HEK293 (cell line): ENCODE data around the gene FRMD6.

Source experiments
- CTCF ChIA-PET: fragments of 350-600 bp; formaldehyde crosslinking; extraction: SDS; loops from one replicate; lab custom pipeline; 2021; ENCODE audit warnings: antibody characterized with exemption; lab: Yijun Ruan, JAX
- POLR2A ChIA-PET: fragments of 300-600 bp; formaldehyde crosslinking; extraction: SDS; loops from one replicate; lab custom pipeline; 2020; ENCODE audit warnings: antibody characterized with exemption, inconsistent platforms; lab: Yijun Ruan, JAX
- H3K27ac ChIP-seq: fragments of 200-500 bp; sonication (Bioruptor generic); 2 replicates; pipeline ENCODE4 v1.5.1; 2014; ENCODE audit warnings: low read depth, low read length, control low read depth, inconsistent platforms; ENCODE audit errors: extremely low read depth
- H3K36me3 ChIP-seq, 2 experiments: fragments of 200-500 bp in 1 of 2; sonication (Bioruptor generic) in 1 of 2; 1 replicate in 1 of 2; 2 replicates in 1 of 2; pipeline ENCODE4 v1.5.1; 2014 to 2017; ENCODE audit warnings: inconsistent platforms in 2 of 2, low read length in 2 of 2; ENCODE audit not compliant: control insufficient read depth in 2 of 2, insufficient read depth in 1 of 2
- H3K4me1 ChIP-seq: fragments of 200-500 bp; sonication (Bioruptor generic); 2 replicates; pipeline ENCODE4 v1.5.1; 2014; ENCODE audit warnings: mild to moderate bottlenecking, low read length, inconsistent platforms; ENCODE audit not compliant: control insufficient read depth, insufficient read depth
- H3K4me3 ChIP-seq: 2 replicates; pipeline ENCODE4 v1.5.1; 2011; ENCODE audit warnings: low read depth, mild to moderate bottlenecking, control low read depth, low read length, moderate library complexity
- H3K9me3 ChIP-seq: fragments of 200-500 bp; sonication (Bioruptor generic); 2 replicates; pipeline ENCODE4 v1.5.1; 2014; ENCODE audit warnings: low read depth, low read length, inconsistent platforms; ENCODE audit not compliant: control insufficient read depth, insufficient read depth
- CTCF ChIP-seq: fragments of 450-650 bp; formaldehyde crosslinking; IDR thresholded peaks from 2 replicates; pipeline ENCODE4 v1.5.1; 2016; ENCODE audit warnings: missing biosample characterization, missing genetic modification characterization
- PATZ1 ChIP-seq: fragments of 450-650 bp; formaldehyde crosslinking; IDR thresholded peaks from 2 replicates; pipeline ENCODE4 v1.5.1; 2016; ENCODE audit warnings: missing biosample characterization, missing genetic modification characterization
- PRDM1 ChIP-seq: fragments of 450-650 bp; formaldehyde crosslinking; IDR thresholded peaks from 2 replicates; pipeline ENCODE4; 2016; ENCODE audit warnings: missing biosample characterization, missing genetic modification characterization
- SCRT1 ChIP-seq: fragments of 450-650 bp; formaldehyde crosslinking; IDR thresholded peaks from 2 replicates; pipeline ENCODE4 v1.5.1; 2016; ENCODE audit warnings: missing biosample characterization, missing genetic modification characterization, borderline replicate concordance
- SP3 ChIP-seq: fragments of 450-650 bp; formaldehyde crosslinking; IDR thresholded peaks from 2 replicates; pipeline ENCODE4 v1.5.1; 2016; ENCODE audit warnings: missing biosample characterization, missing genetic modification characterization
- TSHZ1 ChIP-seq: fragments of 450-650 bp; formaldehyde crosslinking; IDR thresholded peaks from 2 replicates; pipeline ENCODE4 v1.5.1; 2016; ENCODE audit warnings: missing biosample characterization, missing genetic modification characterization, borderline replicate concordance
- ZBTB21 ChIP-seq: fragments of 450-650 bp; formaldehyde crosslinking; IDR thresholded peaks from 2 replicates; pipeline ENCODE4 v1.5.1; 2017; ENCODE audit warnings: missing biosample characterization, missing genetic modification characterization
- ZFP3 ChIP-seq: fragments of 450-650 bp; formaldehyde crosslinking; IDR thresholded peaks from 2 replicates; pipeline ENCODE4 v1.5.1; 2016; ENCODE audit warnings: low read depth, missing biosample characterization, missing genetic modification characterization
- ZNF274 ChIP-seq, 2 experiments: fragments of 200-500 bp in 1 of 2; fragments of 450-650 bp in 1 of 2; sonication (Bioruptor generic) in 1 of 2; formaldehyde crosslinking in 1 of 2; IDR thresholded peaks; 2 replicates each; pipeline versions ENCODE4 v1.5.1 to v1.6.1; 2014 to 2016; ENCODE audit warnings: borderline replicate concordance in 1 of 2, inconsistent platforms in 1 of 2, low read length in 1 of 2, missing biosample characterization in 1 of 2, missing genetic modification characterization in 1 of 2
- ZNF280D ChIP-seq: fragments of 450-650 bp; formaldehyde crosslinking; IDR thresholded peaks from 2 replicates; pipeline ENCODE4 v1.5.1; 2016; ENCODE audit warnings: missing biosample characterization, missing genetic modification characterization
- ZNF292 ChIP-seq: fragments of 450-650 bp; formaldehyde crosslinking; IDR thresholded peaks from 2 replicates; pipeline ENCODE4 v1.5.1; 2016; ENCODE audit warnings: low read depth, missing biosample characterization, missing genetic modification characterization, borderline replicate concordance
- ZNF311 ChIP-seq: fragments of 450-650 bp; formaldehyde crosslinking; IDR thresholded peaks from 2 replicates; pipeline ENCODE4 v1.5.1; 2017; ENCODE audit warnings: missing biosample characterization, missing genetic modification characterization, borderline replicate concordance
- ZNF404 ChIP-seq: fragments of 450-650 bp; formaldehyde crosslinking; IDR thresholded peaks from 2 replicates; pipeline ENCODE4 v1.5.1; 2017; ENCODE audit warnings: missing biosample characterization, missing genetic modification characterization
- ZNF416 ChIP-seq: fragments of 450-650 bp; formaldehyde crosslinking; IDR thresholded peaks from 2 replicates; pipeline ENCODE4 v1.5.1; 2016; ENCODE audit warnings: missing biosample characterization, missing genetic modification characterization
- ZNF433 ChIP-seq: fragments of 450-650 bp; formaldehyde crosslinking; IDR thresholded peaks from 2 replicates; pipeline ENCODE4 v1.5.1; 2016; ENCODE audit warnings: missing biosample characterization, missing genetic modification characterization, low read depth
- ZNF549 ChIP-seq: fragments of 450-650 bp; IDR thresholded peaks from 2 replicates; pipeline ENCODE4 v1.5.1; 2018; ENCODE audit warnings: missing biosample characterization, missing genetic modification characterization, mild to moderate bottlenecking, inconsistent platforms, moderate library complexity
- ZNF664 ChIP-seq: fragments of 450-650 bp; formaldehyde crosslinking; IDR thresholded peaks from 2 replicates; pipeline ENCODE4 v1.5.1; 2016; ENCODE audit warnings: missing biosample characterization, missing genetic modification characterization
- ZSCAN5A ChIP-seq: fragments of 450-650 bp; formaldehyde crosslinking; IDR thresholded peaks from 2 replicates; pipeline ENCODE4 v1.5.1; 2016; ENCODE audit warnings: missing biosample characterization, missing genetic modification characterization

Gene FRMD6

GRCh38 chr14:51738754-51739153 lies 87.0 kb downstream of the FRMD6 start:
- ChIA-PET CTCF (interaction anchor here (1.5 to 2.1 kb wide), 2 partner anchors 12 to 455 kb away, joined by 5 read pairs; no protein-coding TSS in a partner anchor), POLR2A (no interaction called here)
- Histone ChIP-seq H3K4me1 (no peaks in the 10 kb centered on the region), H3K36me3 (no peaks in the 10 kb centered on the region), H3K9me3 (no peaks in the 10 kb centered on the region), H3K27ac (no peak overlapping the region), H3K4me3 (no peak overlapping the region)
- 0 out of 2 replicates have a peak, but pooled peaks have one; percentile 10 for TF ChIP-seq CTCF (tag by site-specific recombination)
- TF ChIP-seq SP3 (tag by site-specific recombination): no peak

- TF ChIP-seq TSHZ1 (tag by site-specific recombination): no peak
- TF ChIP-seq ZNF664: no peak
- no peak for TF ChIP-seq ZNF311
- TF ChIP-seq, all 188 proteins: peak for 0
- H3K36me3 ChIP-seq: no peaks in the 10 kb centered on the region
- H3K4me3 ChIP-seq: no peak overlapping the region
- ChIA-PET POLR2A (no interaction called here), CTCF (no interaction called here)
- no peaks in the 10 kb centered on the region for H3K4me1 ChIP-seq
- H3K27ac ChIP-seq: no peak overlapping the region
- no peaks in the 10 kb centered on the region for H3K9me3 ChIP-seq
Observed at GRCh38 chr14:51743588-51744000, 91.9 kb downstream of the FRMD6 start.

GRCh38 chr14:51744372-51745130 lies 92.8 kb downstream of the FRMD6 start:
- Histone ChIP-seq H3K36me3 (no peaks in the 10 kb centered on the region), H3K4me3 (no peak overlapping the region), H3K27ac (no peak overlapping the region), H3K9me3 (no peaks in the 10 kb centered on the region), H3K4me1 (no peaks in the 10 kb centered on the region)
- POLR2A ChIA-PET: no interaction called here
- CTCF ChIA-PET: no interaction called here
- TF ChIP-seq ZNF404 (tag by site-specific recombination): no peak
- no peak for TF ChIP-seq PATZ1
- no peak for TF ChIP-seq PRDM1 (tag by site-specific recombination)
- no peak for TF ChIP-seq ZNF433
- no peak for TF ChIP-seq ZNF416 (tag by site-specific recombination)
- no peak for TF ChIP-seq ZNF549 (tag by site-specific recombination)
- no peak for TF ChIP-seq ZSCAN5A
- TF ChIP-seq SCRT1: no peak
- TF ChIP-seq ZBTB21 (tag by site-specific recombination): no peak
- no peak for TF ChIP-seq ZNF292
- no peak for TF ChIP-seq ZNF280D
- no peak for TF ChIP-seq ZFP3 (tag by site-specific recombination)
- no peak for TF ChIP-seq ZNF274 (IDR thresholded peaks at IDR 0.05; ENCODE audit: low read length)
- no peak for TF ChIP-seq ZNF274 (tag by site-specific recombination; IDR thresholded peaks at IDR 0.05; ENCODE audit: borderline replicate concordance)
